Measurements from ENCODE around the gene HNRNPA2B1.
"Not testable (repeated sequence)": the region's sequence is repeated elsewhere in the genome, so short reads cannot be mapped to it uniquely, and the experiment has no call there.

The HNRNPA2B1 gene

GRCh38 chr7:26156451-26157420, 43.8 kb downstream of the HNRNPA2B1 start:
- peaks cover 26% of the 10 kb centered on the region for H3K4me1 ChIP-seq (ENCODE audit: control insufficient read depth, insufficient read depth, low read length)
- H3K4me2 ChIP-seq (ENCODE audit: low read length) = peak overlapping the region; percentile 61
- H3K9me3 ChIP-seq (replicated peaks; ENCODE audit: low read length) = no peaks in the 10 kb centered on the region
- no peaks in the 10 kb centered on the region for H3K36me3 ChIP-seq (ENCODE audit: insufficient read depth, low read length)
- no peak overlapping the region for H3K4me3 ChIP-seq (ENCODE audit: low read length)
- H3K27me3 ChIP-seq (ENCODE audit: control insufficient read depth, insufficient read depth, low read length) = peaks cover 13% of the 10 kb centered on the region
- no peak overlapping the region for H3K9ac ChIP-seq (ENCODE audit: low read depth, low read length)

DNA sequence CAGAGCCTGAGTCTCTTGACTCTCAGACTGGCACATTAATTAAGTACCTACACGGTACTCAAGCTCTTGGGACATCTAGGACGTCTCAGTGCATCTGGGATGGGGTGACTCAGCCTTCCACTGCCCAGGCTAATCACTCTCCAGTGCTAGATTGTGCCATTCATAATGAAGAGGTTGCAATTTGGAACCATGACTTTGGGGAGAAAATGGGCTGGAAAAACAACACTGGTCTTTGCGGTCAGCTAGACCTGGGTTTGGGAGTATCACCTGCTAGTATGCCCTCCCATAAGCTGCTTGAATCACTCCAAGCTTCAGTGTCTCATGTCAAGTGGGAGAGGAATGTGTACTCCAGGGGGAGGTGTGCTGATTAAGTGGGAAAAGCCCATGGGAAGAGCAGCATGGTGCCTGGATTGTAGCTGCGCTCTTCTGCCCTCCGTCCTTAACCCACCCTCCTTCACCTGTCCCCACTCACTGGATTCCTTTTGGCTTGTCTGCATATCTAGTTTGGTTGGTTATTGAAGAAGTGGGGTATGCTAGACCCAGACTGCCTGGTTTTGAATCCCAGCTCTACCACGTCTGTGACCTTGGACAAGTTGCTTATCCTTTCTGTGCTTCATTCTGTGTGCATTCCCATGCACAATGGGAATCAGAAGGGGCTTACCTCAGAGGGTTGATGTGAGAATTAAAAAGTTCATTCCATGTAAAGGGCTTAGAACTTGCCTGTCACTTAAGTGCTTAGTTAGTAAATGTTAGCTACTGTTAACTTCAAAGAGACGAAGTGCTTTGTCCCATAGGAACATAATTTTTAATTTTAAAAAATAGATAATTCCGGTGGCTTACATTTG, 44.8 kb downstream of the HNRNPA2B1 start:
- H3K36me3 ChIP-seq (ENCODE audit: insufficient read depth, low read length) = no peaks in the 10 kb centered on the region
- H3K27me3 ChIP-seq (ENCODE audit: control insufficient read depth, insufficient read depth, low read length) = peaks cover 14% of the 10 kb centered on the region
- peaks cover 29% of the 10 kb centered on the region for H3K4me1 ChIP-seq (ENCODE audit: control insufficient read depth, insufficient read depth, low read length)
- H3K9me3 ChIP-seq (replicated peaks; ENCODE audit: low read length) = no peaks in the 10 kb centered on the region
- no peak overlapping the region for H3K9ac ChIP-seq (ENCODE audit: low read depth, low read length)
- peak overlapping the region; percentile 61 for H3K4me2 ChIP-seq (ENCODE audit: low read length)
- H3K4me3 ChIP-seq (ENCODE audit: low read length) = peak overlapping the region; percentile 52

GRCh38 chr7:26153823-26154783, 46.4 kb downstream of the HNRNPA2B1 start:
- Histone ChIP-seq H3K36me3 (ENCODE audit: insufficient read depth, low read length) (no peaks in the 10 kb centered on the region), H3K4me2 (ENCODE audit: low read length) (peak overlapping the region; percentile 76), H3K4me1 (ENCODE audit: control insufficient read depth, insufficient read depth, low read length) (peaks cover 27% of the 10 kb centered on the region), H3K27me3 (ENCODE audit: control insufficient read depth, insufficient read depth, low read length) (peaks cover 23% of the 10 kb centered on the region), H3K9ac (ENCODE audit: low read depth, low read length) (no peak overlapping the region), H3K4me3 (ENCODE audit: low read length) (no peak overlapping the region), H3K9me3 (replicated peaks; ENCODE audit: low read length) (no peaks in the 10 kb centered on the region)

- Histone ChIP-seq H3K27me3 (ENCODE audit: control insufficient read depth, insufficient read depth, low read length) (peaks cover 24% of the 10 kb centered on the region), H3K9ac (ENCODE audit: low read depth, low read length) (no peak overlapping the region), H3K4me1 (ENCODE audit: control insufficient read depth, insufficient read depth, low read length) (peaks cover 24% of the 10 kb centered on the region), H3K36me3 (ENCODE audit: insufficient read depth, low read length) (no peaks in the 10 kb centered on the region), H3K4me3 (ENCODE audit: low read length) (peak overlapping the region; percentile 74), H3K4me2 (ENCODE audit: low read length) (peak overlapping the region; percentile 76), H3K9me3 (replicated peaks; ENCODE audit: low read length) (no peaks in the 10 kb centered on the region)
These were observed 47.2 kb downstream of the HNRNPA2B1 start for GRCh38 chr7:26153241-26153822.

GRCh38 chr7:26152782-26153240, 47.7 kb downstream of the HNRNPA2B1 start:
- Histone ChIP-seq H3K4me3 (ENCODE audit: low read length) (peak overlapping the region; percentile 74), H3K27me3 (ENCODE audit: control insufficient read depth, insufficient read depth, low read length) (peaks cover 24% of the 10 kb centered on the region), H3K4me1 (ENCODE audit: control insufficient read depth, insufficient read depth, low read length) (peaks cover 24% of the 10 kb centered on the region), H3K4me2 (ENCODE audit: low read length) (peak overlapping the region; percentile 76)
- H3K9ac ChIP-seq (ENCODE audit: low read depth, low read length); H3K36me3 ChIP-seq (ENCODE audit: insufficient read depth, low read length); H3K9me3 ChIP-seq (replicated peaks; ENCODE audit: low read length): not testable (repeated sequence)

DNA sequence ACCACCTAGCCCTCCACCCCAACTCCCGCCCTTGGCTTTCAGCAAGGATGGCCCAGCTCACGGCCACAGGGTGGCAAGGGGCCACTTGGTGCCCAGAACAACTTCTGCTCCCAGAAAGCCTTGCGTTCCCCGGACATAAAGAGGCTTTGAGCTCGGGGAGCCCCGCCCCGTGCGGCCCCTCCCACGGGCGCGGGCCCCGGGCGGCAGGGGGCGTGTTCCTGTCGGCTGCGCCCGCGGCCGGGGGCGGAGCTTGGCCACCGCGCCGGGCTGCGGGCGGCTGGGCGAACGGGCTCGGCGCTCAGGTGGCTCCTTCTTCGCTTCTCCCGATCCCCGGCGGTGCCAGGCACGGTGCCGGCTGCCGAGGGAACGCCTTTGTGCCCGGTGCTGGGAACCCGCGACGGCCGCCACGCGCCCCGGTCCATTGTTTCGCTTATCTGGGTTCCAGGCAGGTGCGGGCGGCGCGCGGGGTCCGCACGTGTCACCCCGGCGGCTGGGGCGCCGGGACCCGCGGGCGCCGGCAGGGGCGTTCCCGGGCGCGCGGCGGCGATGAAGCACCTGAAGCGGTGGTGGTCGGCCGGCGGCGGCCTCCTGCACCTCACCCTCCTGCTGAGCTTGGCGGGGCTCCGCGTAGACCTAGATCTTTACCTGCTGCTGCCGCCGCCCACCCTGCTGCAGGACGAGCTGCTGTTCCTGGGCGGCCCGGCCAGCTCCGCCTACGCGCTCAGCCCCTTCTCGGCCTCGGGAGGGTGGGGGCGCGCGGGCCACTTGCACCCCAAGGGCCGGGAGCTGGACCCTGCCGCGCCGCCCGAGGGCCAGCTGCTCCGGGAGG, 48.4 kb downstream of the HNRNPA2B1 start, which contains the start of gene NFE2L3:
Gene NFE2L3 (plus strand): TSS at position 246 of the 829 bp plus-strand sequence. CDS start 301 bp downstream, at position 547.
- Histone ChIP-seq H3K4me1 (ENCODE audit: control insufficient read depth, insufficient read depth, low read length) (peaks cover 24% of the 10 kb centered on the region), H3K4me2 (ENCODE audit: low read length) (peak within 1 kb of the TSS; percentile 76), H3K9me3 (replicated peaks; ENCODE audit: low read length) (no peaks in the 10 kb centered on the region), H3K9ac (ENCODE audit: low read depth, low read length) (peak within 1 kb of the TSS; percentile 44), H3K27me3 (ENCODE audit: control insufficient read depth, insufficient read depth, low read length) (peaks cover 24% of the 10 kb centered on the region), H3K36me3 (ENCODE audit: insufficient read depth, low read length) (no peaks in the 10 kb centered on the region), H3K4me3 (ENCODE audit: low read length) (peak within 1 kb of the TSS; percentile 74)

GRCh38 chr7:26151650-26151952, 48.9 kb downstream of the HNRNPA2B1 start:
- Histone ChIP-seq H3K4me3 (ENCODE audit: low read length) (peak overlapping the region; percentile 74), H3K36me3 (ENCODE audit: insufficient read depth, low read length) (no peaks in the 10 kb centered on the region), H3K9me3 (replicated peaks; ENCODE audit: low read length) (no peaks in the 10 kb centered on the region), H3K4me2 (ENCODE audit: low read length) (peak overlapping the region; percentile 76), H3K4me1 (ENCODE audit: control insufficient read depth, insufficient read depth, low read length) (peaks cover 21% of the 10 kb centered on the region), H3K27me3 (ENCODE audit: control insufficient read depth, insufficient read depth, low read length) (peaks cover 24% of the 10 kb centered on the region), H3K9ac (ENCODE audit: low read depth, low read length) (no peak overlapping the region)

GRCh38 chr7:26151096-26151495, 49.5 kb downstream of the HNRNPA2B1 start:
- Histone ChIP-seq H3K27me3 (ENCODE audit: control insufficient read depth, insufficient read depth, low read length) (peaks cover 24% of the 10 kb centered on the region), H3K9ac (ENCODE audit: low read depth, low read length) (no peak overlapping the region), H3K4me2 (ENCODE audit: low read length) (no peak overlapping the region), H3K36me3 (ENCODE audit: insufficient read depth, low read length) (no peaks in the 10 kb centered on the region), H3K4me3 (ENCODE audit: low read length) (no peak overlapping the region), H3K9me3 (replicated peaks; ENCODE audit: low read length) (no peaks in the 10 kb centered on the region), H3K4me1 (ENCODE audit: control insufficient read depth, insufficient read depth, low read length) (peaks cover 16% of the 10 kb centered on the region)

- Histone ChIP-seq H3K4me3 (ENCODE audit: low read length) (no peak overlapping the region), H3K9ac (ENCODE audit: low read depth, low read length) (no peak overlapping the region)
These were observed 51.1 kb downstream of the HNRNPA2B1 start for GRCh38 chr7:26149391-26149977.

More at GRCh38 chr7:26149391-26149977, 51.1 kb downstream of the HNRNPA2B1 start:
- Histone ChIP-seq H3K9me3 (replicated peaks; ENCODE audit: low read length) (no peaks in the 10 kb centered on the region), H3K27me3 (ENCODE audit: control insufficient read depth, insufficient read depth, low read length) (peaks cover 24% of the 10 kb centered on the region), H3K4me2 (ENCODE audit: low read length) (no peak overlapping the region), H3K36me3 (ENCODE audit: insufficient read depth, low read length) (no peaks in the 10 kb centered on the region), H3K4me1 (ENCODE audit: control insufficient read depth, insufficient read depth, low read length) (peaks cover 6% of the 10 kb centered on the region)

All from skeletal muscle satellite cell (primary cell).